Progenitor cell of endocrine pancreas (in vitro differentiated cells): ENCODE data around the gene KCNJ3. TPM values are rescaled to one million over a fixed set of nuclear protein-coding genes. Genes with fewer than 3 reads are reported as not detected.

ENCODE experiments used
- DNase-seq: peaks from one replicate; pipeline ENCODE4 v3.0.0; 2021; ENCODE audit warnings: low spot score; ENCODE audit not compliant: unreplicated experiment
- H3K27ac Mint-ChIP-seq: 2 replicates; pipeline ENCODE4 v1.8.0; 2021; ENCODE audit warnings: mild to moderate bottlenecking, moderate library complexity, mixed read lengths
- H3K27me3 Mint-ChIP-seq: 2 replicates; pipeline ENCODE4 v1.8.0; 2021; ENCODE audit warnings: mixed read lengths
- H3K36me3 Mint-ChIP-seq: 2 replicates; pipeline ENCODE4 v1.8.0; 2022; ENCODE audit warnings: mixed read lengths; ENCODE audit not compliant: insufficient read depth
- H3K4me1 Mint-ChIP-seq: 2 replicates; pipeline ENCODE4 v1.8.0; 2021; ENCODE audit warnings: low read depth, mixed read lengths
- H3K4me3 Mint-ChIP-seq: 2 replicates; pipeline ENCODE4 v1.8.0; 2021; ENCODE audit warnings: low read depth, mild to moderate bottlenecking, moderate library complexity, mixed read lengths
- H3K9me3 Mint-ChIP-seq: 2 replicates; pipeline ENCODE4 v1.8.0; 2021; ENCODE audit warnings: low read depth, mixed read lengths
- long read RNA-seq: library from polyadenylated mRNA; unstranded; transcript quantifications from one replicate; pipeline ENCODE4 v2.0.0, GENCODE V29; 2020
- total RNA-seq: library from RNA; stranded (reverse); gene quantifications from 2 replicates; pipeline ENCODE4 v1.2.1, GENCODE V29; 2021
- TF ChIP-seq, protein P1 (sequence below): fragments of 200-600 bp; sonication (generic); IDR thresholded peaks from one replicate; pipeline ENCODE4 v1.5.0; 2021; ENCODE audit warnings: antibody characterized with exemption, mild to moderate bottlenecking; ENCODE audit not compliant: unreplicated experiment

KCNJ3 gene, protein sequence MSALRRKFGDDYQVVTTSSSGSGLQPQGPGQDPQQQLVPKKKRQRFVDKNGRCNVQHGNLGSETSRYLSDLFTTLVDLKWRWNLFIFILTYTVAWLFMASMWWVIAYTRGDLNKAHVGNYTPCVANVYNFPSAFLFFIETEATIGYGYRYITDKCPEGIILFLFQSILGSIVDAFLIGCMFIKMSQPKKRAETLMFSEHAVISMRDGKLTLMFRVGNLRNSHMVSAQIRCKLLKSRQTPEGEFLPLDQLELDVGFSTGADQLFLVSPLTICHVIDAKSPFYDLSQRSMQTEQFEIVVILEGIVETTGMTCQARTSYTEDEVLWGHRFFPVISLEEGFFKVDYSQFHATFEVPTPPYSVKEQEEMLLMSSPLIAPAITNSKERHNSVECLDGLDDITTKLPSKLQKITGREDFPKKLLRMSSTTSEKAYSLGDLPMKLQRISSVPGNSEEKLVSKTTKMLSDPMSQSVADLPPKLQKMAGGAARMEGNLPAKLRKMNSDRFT
- total RNA-seq, result 9.6 TPM in 2 replicates
- long read RNA-seq, full-length matches to known transcripts, result 1 of 3 reads
- long read RNA-seq, partial matches to known transcripts, result 0 of 3 reads
- long read RNA-seq, other reads (novel, unspliced or antisense), result 2 of 3 reads

DNA sequence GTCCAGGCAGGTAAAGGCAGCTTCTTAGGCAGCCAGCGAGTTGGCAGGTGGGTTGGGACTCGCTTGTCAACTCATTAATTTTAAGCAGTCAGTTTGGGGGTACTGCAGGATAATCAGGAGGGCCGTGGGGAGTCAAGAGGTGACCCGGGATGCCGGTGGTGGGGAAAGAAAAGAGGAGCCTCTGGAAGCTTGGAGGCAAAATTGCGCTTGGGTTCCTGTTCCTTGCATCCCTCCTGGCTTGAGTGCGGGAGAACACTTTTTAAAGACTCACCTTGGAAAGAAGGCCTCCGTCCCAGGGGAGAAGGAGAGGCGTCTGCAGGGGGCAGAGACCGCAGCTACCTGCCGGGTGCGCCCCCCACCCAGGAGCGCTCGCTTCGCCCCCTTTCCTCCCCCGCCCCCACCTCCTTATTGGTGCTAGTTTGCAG lies at the start of gene KCNJ3:
Gene KCNJ3 (plus strand): TSS at position 400 of the 425 bp plus-strand sequence. CDS start 81 bp downstream, outside the sequence.
- H3K36me3 Mint-ChIP-seq, result peaks cover 3% of the 10 kb centered on the region
- H3K27me3 Mint-ChIP-seq, result no peaks in the 10 kb centered on the region
- peaks cover 28% of the 10 kb centered on the region for H3K4me1 Mint-ChIP-seq
- H3K27ac Mint-ChIP-seq, result peak within 1 kb of the TSS; percentile 90
- H3K9me3 Mint-ChIP-seq, result peaks cover 3% of the 10 kb centered on the region
- TF ChIP-seq, protein P1, sequence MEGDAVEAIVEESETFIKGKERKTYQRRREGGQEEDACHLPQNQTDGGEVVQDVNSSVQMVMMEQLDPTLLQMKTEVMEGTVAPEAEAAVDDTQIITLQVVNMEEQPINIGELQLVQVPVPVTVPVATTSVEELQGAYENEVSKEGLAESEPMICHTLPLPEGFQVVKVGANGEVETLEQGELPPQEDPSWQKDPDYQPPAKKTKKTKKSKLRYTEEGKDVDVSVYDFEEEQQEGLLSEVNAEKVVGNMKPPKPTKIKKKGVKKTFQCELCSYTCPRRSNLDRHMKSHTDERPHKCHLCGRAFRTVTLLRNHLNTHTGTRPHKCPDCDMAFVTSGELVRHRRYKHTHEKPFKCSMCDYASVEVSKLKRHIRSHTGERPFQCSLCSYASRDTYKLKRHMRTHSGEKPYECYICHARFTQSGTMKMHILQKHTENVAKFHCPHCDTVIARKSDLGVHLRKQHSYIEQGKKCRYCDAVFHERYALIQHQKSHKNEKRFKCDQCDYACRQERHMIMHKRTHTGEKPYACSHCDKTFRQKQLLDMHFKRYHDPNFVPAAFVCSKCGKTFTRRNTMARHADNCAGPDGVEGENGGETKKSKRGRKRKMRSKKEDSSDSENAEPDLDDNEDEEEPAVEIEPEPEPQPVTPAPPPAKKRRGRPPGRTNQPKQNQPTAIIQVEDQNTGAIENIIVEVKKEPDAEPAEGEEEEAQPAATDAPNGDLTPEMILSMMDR, result no peak
- no peak for DNase-seq
- peak within 1 kb of the TSS; percentile 89 for H3K4me3 Mint-ChIP-seq

DNA sequence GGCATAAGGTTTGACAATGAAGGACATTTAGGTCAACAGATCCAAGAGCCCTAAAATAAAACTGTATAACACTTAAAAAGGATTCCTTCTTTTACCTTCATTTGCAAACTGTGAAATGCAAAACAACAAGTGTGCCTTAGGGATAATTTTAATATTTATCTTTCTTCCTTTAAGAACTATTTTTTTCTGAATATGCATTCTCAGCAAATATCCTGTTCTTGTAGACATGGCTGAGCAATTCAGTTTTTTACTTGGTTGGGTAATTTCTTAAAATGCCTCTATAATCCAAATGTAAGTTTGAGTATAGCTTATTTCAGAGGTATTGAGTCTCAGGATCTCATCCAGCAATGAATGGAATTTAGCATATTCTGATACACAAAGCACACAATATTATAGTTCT lies 43.0 kb upstream of the KCNJ3 start:
- H3K4me3 Mint-ChIP-seq, result no peak overlapping the region
- no peak overlapping the region for H3K27ac Mint-ChIP-seq
- H3K9me3 Mint-ChIP-seq, result no peaks in the 10 kb centered on the region
- TF ChIP-seq, protein P1, result no peak
- H3K4me1 Mint-ChIP-seq, result peaks cover 3% of the 10 kb centered on the region
- H3K36me3 Mint-ChIP-seq, result no peaks in the 10 kb centered on the region
- no peaks in the 10 kb centered on the region for H3K27me3 Mint-ChIP-seq
- no peak for DNase-seq

DNA sequence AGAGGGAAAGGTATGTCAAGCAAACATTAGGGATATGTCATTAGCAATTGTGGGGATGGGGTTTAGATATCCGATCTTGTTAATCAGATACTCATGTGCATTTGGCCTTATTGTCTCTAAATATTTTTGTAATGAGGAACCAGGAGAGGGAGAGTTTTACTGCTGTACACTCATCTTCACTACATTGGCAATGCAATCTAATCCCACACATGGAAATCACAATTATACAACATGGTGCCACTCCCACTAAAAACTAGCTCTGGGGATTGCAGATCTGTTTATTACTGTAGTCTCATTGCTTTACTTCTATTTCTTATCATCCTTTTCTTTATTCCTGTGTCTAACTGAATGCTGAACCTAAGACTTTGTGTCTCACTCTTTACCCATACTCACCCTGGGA lies 39.6 kb upstream of the KCNJ3 start:
- TF ChIP-seq, protein P1, result no peak
- no peaks in the 10 kb centered on the region for H3K9me3 Mint-ChIP-seq
- H3K27me3 Mint-ChIP-seq, result no peaks in the 10 kb centered on the region
- DNase-seq, result no peak
- peaks cover 5% of the 10 kb centered on the region for H3K4me1 Mint-ChIP-seq
- no peak overlapping the region for H3K27ac Mint-ChIP-seq
- no peak overlapping the region for H3K4me3 Mint-ChIP-seq
- no peaks in the 10 kb centered on the region for H3K36me3 Mint-ChIP-seq

DNA sequence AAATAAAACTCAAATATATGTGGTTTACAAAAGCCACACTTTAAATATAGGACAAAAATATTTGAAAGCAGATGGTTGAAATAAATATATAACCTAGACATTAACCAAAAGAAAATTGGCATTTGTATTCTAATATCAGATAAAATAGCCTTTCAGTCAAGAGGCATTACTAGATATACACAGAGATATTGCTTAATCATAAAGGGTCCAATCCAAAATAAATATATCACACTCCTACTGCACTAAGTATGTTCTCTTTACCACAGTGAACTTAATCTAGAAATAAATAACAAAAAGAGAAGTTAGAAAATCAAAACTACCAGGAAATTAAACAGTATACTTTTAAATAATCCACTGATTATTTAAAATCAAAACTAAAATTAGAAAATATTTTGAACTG lies 34.2 kb upstream of the KCNJ3 start:
- Mint-ChIP-seq H3K36me3 (no peaks in the 10 kb centered on the region), H3K4me3 (no peak overlapping the region), H3K4me1 (peaks cover 10% of the 10 kb centered on the region), H3K27me3 (no peaks in the 10 kb centered on the region), H3K9me3 (no peaks in the 10 kb centered on the region), H3K27ac (no peak overlapping the region)
- TF ChIP-seq, protein P1, result no peak
- DNase-seq, result no peak

DNA sequence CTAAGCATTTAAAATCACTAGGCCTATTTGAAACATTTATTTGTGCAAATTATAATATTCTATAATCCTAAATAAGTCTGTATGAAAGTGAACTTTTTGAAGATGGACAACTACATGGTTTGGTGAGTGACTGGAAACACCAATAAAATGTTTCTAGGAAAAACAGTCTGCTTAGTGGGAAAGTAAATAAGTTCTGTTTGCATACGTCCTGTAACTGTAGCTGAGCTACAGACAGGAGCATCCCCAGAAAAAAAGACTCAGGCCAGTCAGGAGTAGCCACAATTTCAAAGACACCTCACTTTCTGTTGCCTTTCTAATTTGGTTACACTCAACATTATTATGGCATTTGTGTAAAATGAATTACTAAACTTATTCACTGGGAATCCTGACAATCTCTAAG lies 28.4 kb upstream of the KCNJ3 start:
- TF ChIP-seq, protein P1, result no peak
- peaks cover 8% of the 10 kb centered on the region for H3K4me1 Mint-ChIP-seq
- no peaks in the 10 kb centered on the region for H3K27me3 Mint-ChIP-seq
- no peaks in the 10 kb centered on the region for H3K9me3 Mint-ChIP-seq
- no peak overlapping the region for H3K4me3 Mint-ChIP-seq
- H3K27ac Mint-ChIP-seq, result no peak overlapping the region
- no peaks in the 10 kb centered on the region for H3K36me3 Mint-ChIP-seq
- DNase-seq, result no peak
